HG03280 (cell line): ENCODE results near the gene PSORS1C1.
"Not testable (repeated sequence)": the region's sequence is repeated elsewhere in the genome, so short reads cannot be mapped to it uniquely, and the experiment has no call there.

Experiments
- ATAC-seq: cut with Tn5 transposase; IDR thresholded peaks from one replicate; pipeline ENCODE4 v1.9.1; 2021; ENCODE audit warnings: mild to moderate bottlenecking, moderate library complexity; ENCODE audit not compliant: unreplicated experiment

The PSORS1C1 gene

GRCh38 chr6:31174378-31174777 is 59.8 kb downstream of the PSORS1C1 start:
- no peak for ATAC-seq

- ATAC-seq: no peak
Measured at GRCh38 chr6:31175971-31176370, 61.4 kb downstream of the PSORS1C1 start.

- ATAC-seq: no peak
Measured at GRCh38 chr6:31178143-31179041, 63.8 kb downstream of the PSORS1C1 start.

GRCh38 chr6:31179042-31179386 is 64.4 kb downstream of the PSORS1C1 start:
- no peak for ATAC-seq

DNA sequence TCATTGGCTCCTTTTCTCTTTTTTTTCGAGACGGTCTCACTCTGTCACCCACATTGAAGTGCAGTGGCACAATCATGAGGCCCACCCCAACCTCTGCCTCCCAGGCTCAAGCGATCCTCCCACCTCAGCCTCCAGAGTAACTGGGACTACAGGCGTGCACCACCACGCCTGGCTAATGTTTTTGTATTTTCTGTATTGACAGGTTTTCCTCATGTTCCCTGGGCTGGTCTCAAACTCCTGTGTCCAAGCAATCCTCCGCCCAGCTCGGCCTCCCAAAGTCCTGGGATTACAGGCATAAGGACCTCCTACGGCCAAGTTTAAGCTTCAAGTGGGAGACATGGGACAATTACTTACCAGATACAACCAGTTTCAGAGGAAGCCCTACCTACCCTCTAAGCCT is 65.3 kb downstream of the PSORS1C1 start:
- no peak for ATAC-seq

GRCh38 chr6:31180500-31180899 is 65.9 kb downstream of the PSORS1C1 start:
- ATAC-seq: no peak

DNA sequence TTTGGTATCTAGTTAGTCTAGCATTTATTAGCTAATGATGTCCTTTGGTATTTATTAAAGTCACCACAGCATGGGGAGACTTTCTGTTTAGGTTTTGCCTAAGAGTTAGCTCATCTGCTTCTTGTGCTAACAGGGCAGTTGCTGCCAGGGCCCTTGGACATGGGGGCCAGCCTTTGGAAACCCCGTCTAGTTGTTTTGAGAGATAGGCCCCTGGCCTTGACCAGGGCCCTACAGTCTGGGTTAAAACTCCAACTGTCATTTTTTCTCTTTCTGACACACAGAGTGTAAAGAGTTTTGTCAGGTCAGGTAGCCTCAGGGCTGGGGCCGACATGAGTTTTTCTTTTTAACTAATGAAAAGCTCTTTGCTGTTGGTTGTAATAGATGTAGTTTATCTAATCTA is 68.7 kb downstream of the PSORS1C1 start:
- ATAC-seq: not testable (repeated sequence)

- ATAC-seq: not testable (repeated sequence)
Measured at GRCh38 chr6:31183859-31184258, 69.3 kb downstream of the PSORS1C1 start.

DNA sequence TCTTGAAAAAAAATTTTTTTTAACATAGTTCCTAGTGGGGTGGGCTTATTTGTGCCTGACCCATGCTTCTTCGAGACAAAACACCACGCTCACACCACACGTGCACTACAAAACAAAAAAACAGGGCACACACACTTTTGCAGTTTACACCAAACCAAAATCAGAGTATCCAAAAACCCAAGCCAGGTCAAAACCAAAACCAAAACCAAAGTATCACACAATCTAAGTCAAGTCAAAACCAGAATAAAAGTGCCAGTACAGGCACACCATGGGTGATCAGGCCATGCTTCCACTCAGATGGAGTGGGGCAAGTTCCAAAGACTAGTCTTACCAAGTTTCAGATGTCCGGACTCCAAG is 71.1 kb downstream of the PSORS1C1 start:
- not testable (repeated sequence) for ATAC-seq

- ATAC-seq: no peak
Measured at GRCh38 chr6:31186052-31186734, 71.6 kb downstream of the PSORS1C1 start.

GRCh38 chr6:31187780-31188194 is 73.2 kb downstream of the PSORS1C1 start:
- ATAC-seq: no peak

- not testable (repeated sequence) for ATAC-seq
Measured at GRCh38 chr6:31189223-31189622, 74.6 kb downstream of the PSORS1C1 start.
